SH-SY5Y (cell line): ENCODE measurements around the gene RNF121.

Experiments
- GATA2 ChIP-seq: IDR thresholded peaks from 2 replicates; pipeline ENCODE4 v1.6.1; 2011; ENCODE audit warnings: mild to moderate bottlenecking, low read depth, low read length
- GATA3 ChIP-seq: IDR thresholded peaks from 2 replicates; pipeline ENCODE4 v1.6.1; 2011; ENCODE audit warnings: low read depth, mild to moderate bottlenecking, low read length, moderate library complexity

The RNF121 gene

DNA sequence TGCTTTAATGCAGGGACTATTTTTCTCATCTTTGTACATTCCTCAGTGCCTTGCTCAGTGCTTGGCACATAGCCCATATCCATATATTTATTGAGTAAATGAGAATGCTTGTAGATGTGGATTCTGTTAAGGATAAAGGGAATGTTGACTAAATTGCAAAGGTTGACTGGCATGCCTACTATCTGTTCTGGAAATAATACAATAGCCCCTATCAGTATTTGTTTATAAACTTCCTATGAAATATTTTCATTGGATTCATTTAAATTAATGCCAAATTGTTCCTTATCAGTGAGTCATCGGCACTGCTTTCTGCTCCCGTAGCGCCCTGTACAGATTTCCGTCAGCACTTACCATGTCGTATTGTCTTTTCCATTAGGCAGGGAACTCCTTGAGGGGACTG lies 8.0 kb downstream of the RNF121 start:
- TF ChIP-seq GATA3 (no peak), GATA2 (no peak)

DNA sequence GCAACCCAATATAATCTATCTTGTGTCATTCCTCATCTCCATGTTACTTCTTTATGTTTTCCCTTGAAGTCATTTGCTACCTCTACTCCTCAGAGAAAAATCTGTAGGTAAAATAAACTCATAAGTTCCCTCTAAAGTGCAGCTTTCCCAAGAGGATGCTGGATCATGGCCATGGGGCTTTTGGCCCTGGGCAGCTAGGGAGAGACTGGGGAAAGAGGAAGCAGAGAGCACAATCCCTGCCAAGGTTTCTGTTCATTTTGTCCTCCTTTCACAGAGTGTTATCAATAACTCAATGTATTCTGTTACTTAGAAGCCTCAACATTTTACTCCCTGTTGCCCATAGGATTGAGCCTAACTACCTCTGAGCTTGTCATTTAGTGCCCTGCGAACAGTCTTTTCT lies 9.0 kb downstream of the RNF121 start:
- TF ChIP-seq GATA2 (no peak), GATA3 (no peak)

DNA sequence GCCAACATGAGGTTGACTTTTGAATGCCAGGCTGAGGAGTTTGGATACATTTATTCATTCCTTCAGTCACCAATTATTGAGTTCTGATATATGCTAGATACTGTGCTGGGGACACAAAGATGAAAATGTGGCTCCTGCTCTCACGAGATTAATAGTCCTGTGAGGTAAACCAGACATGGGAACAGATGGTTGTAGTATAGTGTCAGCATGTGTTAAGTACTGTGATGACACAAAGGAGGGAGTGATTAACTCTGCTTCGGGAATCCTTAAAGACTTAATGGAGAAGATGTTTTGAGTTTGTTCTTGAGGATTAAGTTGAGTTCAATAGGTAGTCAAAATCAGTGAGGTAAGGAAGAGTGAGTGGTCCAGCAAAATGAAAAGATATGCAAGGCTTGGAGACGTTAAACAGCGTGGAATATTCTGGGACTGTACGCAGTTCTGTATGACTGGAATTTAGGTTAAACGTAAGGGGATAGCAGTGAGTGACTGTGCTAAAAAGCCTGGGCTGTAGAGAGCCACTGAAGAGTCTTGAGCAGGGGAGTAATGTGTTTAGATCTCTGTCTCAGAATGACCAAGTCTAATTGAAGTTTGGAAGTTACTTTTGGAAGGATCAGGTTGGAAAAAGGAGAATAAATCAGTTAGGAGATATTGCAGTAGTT lies 11.8 kb downstream of the RNF121 start:
- TF ChIP-seq GATA3 (no peak), GATA2 (no peak)

GRCh38 chr11:71946144-71946571 lies 17.3 kb downstream of the RNF121 start:
- TF ChIP-seq GATA2 (no peak), GATA3 (no peak)

GRCh38 chr11:71947498-71947897 lies 18.7 kb downstream of the RNF121 start:
- TF ChIP-seq GATA3 (no peak), GATA2 (no peak)

- TF ChIP-seq GATA2 = no peak
- TF ChIP-seq GATA3 = no peak
Observed at GRCh38 chr11:71948314-71949027, 19.6 kb downstream of the RNF121 start.

DNA sequence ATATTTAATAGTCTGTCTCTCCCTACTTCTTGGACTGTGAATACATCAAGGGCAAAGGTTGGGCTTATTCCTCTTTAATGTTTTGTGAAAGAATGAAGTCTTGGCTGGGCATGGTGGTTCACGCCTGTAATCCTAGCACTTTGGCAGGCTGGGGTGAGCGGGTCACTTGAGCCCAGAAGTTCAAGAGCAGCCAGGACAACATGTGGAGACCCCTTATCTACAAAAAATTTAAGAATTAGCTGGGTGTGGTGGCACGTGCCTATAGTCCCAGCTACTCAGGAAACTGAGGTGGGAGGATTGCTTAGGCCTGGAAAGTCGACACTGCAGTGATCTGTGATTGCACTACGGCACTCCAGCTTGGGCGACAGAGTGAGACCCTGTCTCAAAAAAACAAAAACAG lies 20.2 kb downstream of the RNF121 start:
- TF ChIP-seq GATA2 (no peak), GATA3 (no peak)

DNA sequence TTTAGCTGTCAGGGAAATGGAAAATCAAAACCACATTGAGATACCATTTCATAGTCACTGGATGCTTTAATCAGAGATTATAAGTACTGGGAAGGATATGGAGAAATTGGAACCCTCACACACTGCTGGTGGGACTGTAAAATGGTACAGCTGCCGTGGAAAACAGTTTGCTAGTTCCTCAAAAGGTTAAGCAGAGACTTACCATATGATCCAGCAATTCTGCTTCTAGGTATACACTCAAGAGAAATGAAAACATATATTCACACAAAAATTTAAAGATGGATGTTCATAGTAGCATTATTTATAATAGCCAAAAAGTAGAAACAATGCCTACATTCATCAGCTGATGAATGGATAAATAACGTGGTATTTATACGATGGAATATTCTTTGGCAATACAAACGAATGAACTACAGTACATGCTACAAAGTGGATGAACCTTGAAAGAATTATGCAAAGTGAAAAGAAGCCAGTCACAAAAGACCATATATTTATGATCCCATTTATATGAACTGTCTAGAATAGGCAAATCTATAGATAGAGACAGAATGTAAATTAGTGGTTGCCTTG lies 23.0 kb downstream of the RNF121 start:
- TF ChIP-seq GATA3 (no peak), GATA2 (no peak)

GRCh38 chr11:71955898-71956456 lies 27.1 kb downstream of the RNF121 start:
- no peak for TF ChIP-seq GATA2
- TF ChIP-seq GATA3 = no peak

DNA sequence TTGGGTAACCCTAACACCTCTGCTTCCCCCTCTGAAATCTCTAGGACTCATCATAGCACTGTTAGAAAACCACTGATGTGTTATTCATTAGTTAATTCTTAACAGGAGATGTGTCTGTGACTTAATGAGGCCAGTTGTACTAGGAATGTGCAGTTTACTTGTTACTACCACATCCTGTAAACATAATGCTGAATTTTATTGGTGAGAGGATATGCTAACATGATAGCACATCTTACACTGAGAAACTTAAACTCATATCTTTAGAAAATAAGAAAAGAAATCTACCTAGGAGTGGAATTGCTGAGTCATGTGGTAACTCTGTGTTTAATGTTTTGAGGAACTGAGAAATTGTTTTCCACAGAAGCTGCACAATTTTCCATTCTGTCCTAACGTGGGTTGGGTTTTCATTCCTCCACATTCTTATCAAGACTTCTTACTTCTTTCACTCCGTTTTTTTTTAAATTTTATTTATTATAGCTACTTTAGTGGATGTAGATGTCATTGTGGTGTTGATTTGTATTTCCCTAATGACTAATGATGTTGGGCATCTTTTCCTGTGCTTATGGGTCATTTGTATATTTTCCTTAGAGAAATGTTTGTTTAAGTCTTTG lies 33.7 kb downstream of the RNF121 start:
- TF ChIP-seq GATA2 = no peak
- no peak for TF ChIP-seq GATA3

DNA sequence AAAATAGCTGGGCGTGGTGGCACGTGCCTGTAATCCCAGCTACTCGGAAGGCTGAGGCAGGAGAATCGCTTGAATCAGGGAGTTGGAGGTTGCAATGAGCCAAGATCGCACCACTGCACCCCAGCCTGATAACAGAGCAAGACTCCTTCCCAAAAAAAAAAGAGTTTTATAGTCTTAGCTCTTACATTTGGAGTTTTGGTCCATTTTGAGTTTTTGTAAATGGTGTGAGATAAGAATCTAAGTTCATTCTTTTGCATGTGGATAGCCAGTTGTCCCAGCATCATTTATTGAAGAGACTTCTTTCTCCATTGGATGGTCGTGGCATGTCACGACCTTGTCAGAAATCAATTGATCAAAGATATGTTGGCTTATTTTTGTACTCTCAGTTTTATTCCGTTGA lies 34.6 kb downstream of the RNF121 start:
- TF ChIP-seq GATA3 (no peak), GATA2 (no peak)

- TF ChIP-seq GATA2 (no peak), GATA3 (no peak)
Observed at GRCh38 chr11:71964641-71965040, 35.8 kb downstream of the RNF121 start.

DNA sequence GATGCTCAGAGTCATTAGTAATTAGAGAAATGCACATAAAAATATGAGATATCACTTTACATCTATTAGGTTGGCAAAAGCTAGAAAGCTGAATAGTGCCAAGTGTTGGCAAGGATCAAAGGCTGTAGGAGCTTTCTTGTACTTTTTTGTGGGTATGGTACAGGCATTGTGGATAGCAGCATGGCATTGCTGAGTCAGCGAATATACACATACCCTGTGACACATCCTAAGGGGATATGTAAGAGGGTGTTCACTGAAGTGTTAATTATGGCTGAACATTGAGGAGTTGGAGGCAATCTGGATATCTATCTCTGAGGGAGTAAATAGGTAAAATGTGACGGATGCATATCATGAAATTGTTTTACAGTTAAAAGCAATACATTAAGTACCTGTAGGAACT lies 42.8 kb downstream of the RNF121 start:
- TF ChIP-seq GATA2 (no peak), GATA3 (no peak)

GRCh38 chr11:71976551-71976950 lies 47.7 kb downstream of the RNF121 start:
- TF ChIP-seq GATA2 (no peak), GATA3 (no peak)
